Endothelial cell of umbilical vein (primary cell): Measurements from ENCODE around the gene RASAL1. TPM values are rescaled to one million over a fixed set of nuclear protein-coding genes. Genes with fewer than 3 reads are reported as not detected.

Experiments used
- BruUV-seq: library from RNA; stranded (reverse); fragments of 400-500 nt; replicated peaks from 2 replicates; lab custom pipeline; 2021; lab: Mats Ljungman, UMichigan
- CTCF ChIA-PET: fragments of 300-600, 350-600 bp; sonication (Branson Sonifier 250); formaldehyde crosslinking; loops from one replicate; lab custom pipeline; 2021; ENCODE audit warnings: antibody characterized with exemption, inconsistent platforms; lab: Charles Lee
- POLR2A ChIA-PET: fragments of 300-600, 350-600 bp; sonication (Branson Sonifier 250); formaldehyde crosslinking; loops from one replicate; lab custom pipeline; 2021; ENCODE audit warnings: antibody characterized with exemption, inconsistent platforms; lab: Charles Lee
- DNase-seq: peaks from one replicate; pipeline ENCODE4 v3.0.0-alpha.2; 2011; ENCODE audit warnings: low read depth, low spot score
- FAIRE-seq: peaks from 2 replicates; lab custom pipeline; 2011; peaks lifted over from hg19 to GRCh38; lab: Jason Lieb, UNC
- H2AFZ ChIP-seq: 2 replicates; pipeline ENCODE4 v1.6.0; 2012; ENCODE audit warnings: low read depth, low read length, control low read depth, inconsistent platforms
- H3K27ac ChIP-seq: 2 replicates; pipeline ENCODE4 v1.5.1; 2011; ENCODE audit warnings: low read depth, mild to moderate bottlenecking, control low read depth, low read length, moderate library complexity; ENCODE audit not compliant: insufficient read depth
- H3K27me3 ChIP-seq, 2 experiments: 2 replicates each; pipeline versions ENCODE4 v1.6.0 to v1.6.1; 2011; ENCODE audit warnings: low read length in 2 of 2, mixed read lengths in 1 of 2; ENCODE audit not compliant: control insufficient read depth in 2 of 2, insufficient read depth in 2 of 2
- H3K36me3 ChIP-seq, 2 experiments: 2 replicates in 1 of 2; 3 replicates in 1 of 2; pipeline ENCODE4 v1.5.1; 2011; ENCODE audit warnings: low read length in 2 of 2, mild to moderate bottlenecking in 1 of 2, moderate library complexity in 1 of 2; ENCODE audit not compliant: control insufficient read depth in 2 of 2, insufficient read depth in 2 of 2; ENCODE audit errors: extremely low read depth in 1 of 2
- H3K4me1 ChIP-seq: 3 replicates; pipeline ENCODE4 v1.5.1; 2011; ENCODE audit warnings: mild to moderate bottlenecking, low read length; ENCODE audit not compliant: control insufficient read depth, insufficient read depth; ENCODE audit errors: extremely low read depth
- H3K4me2 ChIP-seq: 2 replicates; pipeline ENCODE4 v1.6.1; 2011; ENCODE audit warnings: low read length, control low read depth, mixed read lengths; ENCODE audit not compliant: insufficient read depth
- H3K4me3 ChIP-seq, 3 experiments: fragments of 200-600 bp in 1 of 3; sonication (generic), shearing (Covaris generic) in 1 of 3; replicated peaks in 1 of 3; 2 replicates each; pipeline ENCODE4 v1.5.1; 2011 to 2016; ENCODE audit warnings: control low read depth in 3 of 3, low read length in 3 of 3, mild to moderate bottlenecking in 2 of 3, inconsistent platforms in 1 of 3, low read depth in 1 of 3, moderate library complexity in 1 of 3; ENCODE audit not compliant: insufficient read depth in 1 of 3
- H3K79me2 ChIP-seq: 2 replicates; pipeline ENCODE4 v1.6.0; 2012; ENCODE audit warnings: low read length, inconsistent platforms; ENCODE audit not compliant: control insufficient read depth, insufficient read depth
- H3K9ac ChIP-seq: replicated peaks from 2 replicates; pipeline ENCODE3; 2011; ENCODE audit warnings: low read length, control low read depth; ENCODE audit not compliant: insufficient read depth; ENCODE audit errors: extremely low read depth
- H3K9me1 ChIP-seq: replicated peaks from 3 replicates; pipeline ENCODE4 v1.6.0; 2011; ENCODE audit warnings: mild to moderate bottlenecking, low read length; ENCODE audit not compliant: control insufficient read depth, insufficient read depth; ENCODE audit errors: extremely low read depth
- H3K9me3 ChIP-seq: replicated peaks from 2 replicates; pipeline ENCODE4 v1.5.1; 2012; ENCODE audit warnings: low read length, inconsistent platforms; ENCODE audit not compliant: control insufficient read depth, insufficient read depth
- H4K20me1 ChIP-seq: replicated peaks from 2 replicates; pipeline ENCODE3; 2011; ENCODE audit warnings: mild to moderate bottlenecking, low read length; ENCODE audit not compliant: control insufficient read depth, insufficient read depth; ENCODE audit errors: extremely low read depth
- CTCF ChIP-seq, 2 donors: IDR thresholded peaks; 1 replicate in 1 of 2; 2 replicates in 1 of 2; pipeline ENCODE4 v1.5.1; 2011; ENCODE audit warnings: low read length in 2 of 2, mild to moderate bottlenecking in 2 of 2, moderate library complexity in 2 of 2, control low read depth in 1 of 2, inconsistent platforms in 1 of 2, low read depth in 1 of 2; ENCODE audit not compliant: insufficient read depth in 1 of 2; ENCODE audit errors: extremely low read depth in 1 of 2
- EZH2 ChIP-seq: IDR thresholded peaks from 2 replicates; pipeline ENCODE4 v1.6.1; 2012; ENCODE audit warnings: borderline replicate concordance, low read depth, mild to moderate bottlenecking, moderate library complexity, low read length, inconsistent platforms; ENCODE audit not compliant: severe bottlenecking
- FOS ChIP-seq: IDR thresholded peaks from 2 replicates; pipeline ENCODE4 v1.6.1; 2011; ENCODE audit warnings: mild to moderate bottlenecking, low read length, moderate library complexity, borderline replicate concordance; ENCODE audit not compliant: insufficient read depth
- GATA2 ChIP-seq: IDR thresholded peaks from 2 replicates; pipeline ENCODE4 v1.7.0; 2011; ENCODE audit warnings: low read depth, mild to moderate bottlenecking, moderate library complexity, mixed read lengths, low read length; ENCODE audit not compliant: insufficient read length, insufficient read depth
- JUN ChIP-seq: IDR thresholded peaks from 2 replicates; pipeline ENCODE4 v1.6.1; 2011; ENCODE audit warnings: borderline replicate concordance, low read depth; ENCODE audit not compliant: insufficient read length, insufficient read depth
- POLR2A ChIP-seq: IDR thresholded peaks from 2 replicates; pipeline ENCODE4 v1.6.1; 2012; ENCODE audit warnings: low read depth, mild to moderate bottlenecking, control low read depth, low read length
- dilution Hi-C: fragments of 300-500 bp; cut with MboI; formaldehyde crosslinking; loops from one replicate; pipeline ENCODE4 v1.15.0; 2019; ENCODE audit warnings: low sequenced_read_pairs; ENCODE audit not compliant: extremely low pct_ligation_motif_present
- intact Hi-C: fragments of 100-400 bp; cut with micrococcal nuclease; formaldehyde crosslinking; loops from one replicate; pipeline ENCODE4 v1.10.0; 2022
- polyA plus RNA-seq, 4 experiments: library from polyadenylated mRNA; depleted of rRNA in 3 of 4; stranded (reverse) in 3 of 4; unstranded in 1 of 4; fragments of >200 nt; gene quantifications; 2 replicates each; pipeline versions ENCODE4 v1.2.1 to v1.2.3, GENCODE V29; 2011 to 2012; ENCODE audit warnings: missing spikeins in 1 of 4
- total RNA-seq: library from RNA; stranded (reverse); gene quantifications from 2 replicates; pipeline ENCODE4 v1.2.3, GENCODE V29; 2021

RASAL1 gene
- total and polyA plus RNA-seq, 2 donors (not counting 3 experiments of a cell fraction or from before 2014, with no cell fraction given): not detected

- Histone ChIP-seq H3K27ac (no peak overlapping the region), H3K4me3 (no peak overlapping the region), H2AFZ (no peak overlapping the region), H3K79me2 (no peaks in the 10 kb centered on the region), H3K4me2 (no peak overlapping the region), H3K4me1 (no peaks in the 10 kb centered on the region), H3K9me3 (no peaks in the 10 kb centered on the region), H3K9me1 (no peaks in the 10 kb centered on the region), H3K36me3 (no peaks in the 10 kb centered on the region), H3K27me3 (peaks cover 5 to 7% of the 10 kb centered on the region in 2 experiments), H4K20me1 (no peaks in the 10 kb centered on the region), H3K9ac (no peak overlapping the region)
- no peak for TF ChIP-seq FOS
- TF ChIP-seq CTCF (IDR thresholded peaks at IDR 0.05; ENCODE audit: extremely low read depth in 1 of 2, insufficient read depth in 1 of 2, low read depth in 1 of 2, low read length in 2 of 2): no peak
- no peak for TF ChIP-seq JUN
- TF ChIP-seq GATA2: no peak
- TF ChIP-seq POLR2A: no peak
- TF ChIP-seq EZH2: peak; percentile 35
- intact Hi-C loops: no loop called here
- no peak for FAIRE-seq
- ChIA-PET POLR2A (no interaction called here), CTCF (interaction anchor here (0.7 to 3.2 kb wide), 5 partner anchors 9 to 100 kb away, joined by 3 to 27 read pairs (median 3); no protein-coding TSS in a partner anchor)
- dilution Hi-C loops: no loop called here
- no TSS peak for BruUV-seq
- no peak for DNase-seq
These were observed 42.8 kb downstream of the RASAL1 start for GRCh38 chr12:113092607-113093408.
